Lower lobe of right lung (tissue), 2 donors: ENCODE results near the gene NKX1-1. TPM values are rescaled to one million over a fixed set of nuclear protein-coding genes. Genes with fewer than 3 reads are reported as not detected.
"Not testable (repeated sequence)": the region's sequence is repeated elsewhere in the genome, so short reads cannot be mapped to it uniquely, and the experiment has no call there.

Experiments
- ATAC-seq, 2 donors: fragments of 200-7000 bp; cut with Tn5 transposase; one replicate each; pipeline ENCODE4 v1.9.1; 2020 to 2022; ENCODE audit warnings: mild to moderate bottlenecking in 2 of 2, moderate library complexity in 2 of 2
- DNase-seq: peaks from one replicate; pipeline ENCODE4 v3.0.0-alpha.2; 2020
- H3K27ac ChIP-seq: fragments of 200-600 bp; one replicate; pipeline ENCODE4 v1.8.0; 2022
- H3K27me3 ChIP-seq: fragments of 200-600 bp; one replicate; pipeline ENCODE4 v1.8.0; 2022; ENCODE audit warnings: low read depth
- H3K36me3 ChIP-seq: fragments of 200-600 bp; one replicate; pipeline ENCODE4 v1.8.0; 2022; ENCODE audit warnings: mild to moderate bottlenecking
- H3K4me1 ChIP-seq: fragments of 200-600 bp; one replicate; pipeline ENCODE4 v1.8.0; 2022
- H3K4me3 ChIP-seq: fragments of 200-600 bp; one replicate; pipeline ENCODE4 v1.8.0; 2022; ENCODE audit warnings: mild to moderate bottlenecking
- H3K9me3 ChIP-seq: fragments of 200-600 bp; one replicate; pipeline ENCODE4 v1.8.0; 2022
- CTCF ChIP-seq: fragments of 200-600 bp; IDR thresholded peaks from one replicate; pipeline ENCODE4 v1.8.0; 2022; ENCODE audit warnings: antibody characterized with exemption, mild to moderate bottlenecking
- intact Hi-C: fragments of 100-400 bp; cut with DNase I; formaldehyde crosslinking; loops from one replicate; pipeline ENCODE4 v1.11.0; 2022
- total RNA-seq: library from RNA; stranded (reverse); fragmentation: NEBNext Ultra II Directional; extraction: Animal tissue kit (Norgen Biotek cat#: 25700); gene quantifications from one replicate; pipeline ENCODE4 v1.2.1, GENCODE V29; 2021
- donor health status: DM: no; HTN: yes; CAD: no; lungs with severe emphysema.

Gene NKX1-1
- total RNA-seq, 1 donor from 2014 or later: not detected

GRCh38 chr4:1373892-1374705 is 32.1 kb downstream of the NKX1-1 start:
- no peaks in the 10 kb centered on the region for H3K27me3 ChIP-seq
- H3K4me3 ChIP-seq: no peak overlapping the region
- no peaks in the 10 kb centered on the region for H3K4me1 ChIP-seq
- peaks cover 65% of the 10 kb centered on the region for H3K36me3 ChIP-seq
- ATAC-seq (no peak), DNase-seq (peak; percentile 28)
- intact Hi-C loops: no loop called here
- no peaks in the 10 kb centered on the region for H3K9me3 ChIP-seq
- H3K27ac ChIP-seq: no peak overlapping the region
- TF ChIP-seq CTCF: no peak

- H3K27ac ChIP-seq, H3K4me1 ChIP-seq, intact Hi-C loops, H3K9me3 ChIP-seq, H3K27me3 ChIP-seq, ATAC-seq, H3K4me3 ChIP-seq: not testable (repeated sequence)
- peaks cover 71% of the 10 kb centered on the region for H3K36me3 ChIP-seq
- DNase-seq: peak; percentile 12
Measured at GRCh38 chr4:1372576-1372975, 33.7 kb downstream of the NKX1-1 start.

GRCh38 chr4:1371176-1372165 is 34.8 kb downstream of the NKX1-1 start:
- no peak for TF ChIP-seq CTCF
- peaks cover 71% of the 10 kb centered on the region for H3K36me3 ChIP-seq
- no peak overlapping the region for H3K4me3 ChIP-seq
- no peaks in the 10 kb centered on the region for H3K4me1 ChIP-seq
- DNase-seq (peak; percentile 21), ATAC-seq (no peak)
- no peaks in the 10 kb centered on the region for H3K9me3 ChIP-seq
- intact Hi-C loops: no loop called here
- H3K27ac ChIP-seq: no peak overlapping the region
- no peaks in the 10 kb centered on the region for H3K27me3 ChIP-seq

- DNase-seq: peak; percentile 43
- Histone ChIP-seq H3K36me3 (peaks cover 68% of the 10 kb centered on the region), H3K27me3 (no peaks in the 10 kb centered on the region), H3K4me3 (no peak overlapping the region), H3K27ac (no peak overlapping the region), H3K4me1 (peaks cover 4% of the 10 kb centered on the region), H3K9me3 (no peaks in the 10 kb centered on the region)
- ATAC-seq: no peak
- intact Hi-C loops: no loop called here
- TF ChIP-seq CTCF: no peak
Measured at GRCh38 chr4:1370321-1371124, 35.7 kb downstream of the NKX1-1 start.

- Histone ChIP-seq H3K36me3 (peaks cover 59% of the 10 kb centered on the region), H3K4me3 (no peak overlapping the region), H3K9me3 (no peaks in the 10 kb centered on the region), H3K27me3 (no peaks in the 10 kb centered on the region), H3K4me1 (peaks cover 13% of the 10 kb centered on the region), H3K27ac (no peak overlapping the region)
- ATAC-seq (no peak), DNase-seq (peak; percentile 8)
- TF ChIP-seq CTCF: no peak
- intact Hi-C loops: no loop called here
Measured at GRCh38 chr4:1369479-1370079, 36.7 kb downstream of the NKX1-1 start.
